BJ (cell line): ENCODE measurements around the gene NR2F1-AS1. TPM values are rescaled to one million over a fixed set of nuclear protein-coding genes. Genes with fewer than 3 reads are reported as not detected.
A peak's percentile ranks its signal among the peaks of the same experiment; 100 is the strongest.

ENCODE experiments used
- CTCF ChIA-PET: fragments of 350-600 bp; formaldehyde crosslinking; extraction: SDS; loops from one replicate; lab custom pipeline; 2021; ENCODE audit warnings: antibody characterized with exemption, inconsistent platforms; lab: Yijun Ruan, JAX
- POLR2A ChIA-PET: fragments of 300-600 bp; sonication (Branson Sonifier 250); formaldehyde crosslinking; extraction: SDS; loops from one replicate; lab custom pipeline; 2021; ENCODE audit warnings: antibody characterized with exemption; lab: Charles Lee
- DNase-seq: peaks from one replicate; pipeline ENCODE4 v3.0.0-alpha.2; 2011; ENCODE audit warnings: low read depth
- H3K27me3 ChIP-seq: 2 replicates; pipeline ENCODE4 v1.6.0; 2011; ENCODE audit warnings: low read length; ENCODE audit not compliant: control insufficient read depth, insufficient read depth
- H3K36me3 ChIP-seq: 2 replicates; pipeline ENCODE4 v1.5.1; 2011; ENCODE audit warnings: low read length; ENCODE audit not compliant: control insufficient read depth, insufficient read depth
- H3K4me3 ChIP-seq: 2 replicates; pipeline ENCODE4 v1.5.1; 2011; ENCODE audit warnings: low read depth, mild to moderate bottlenecking, control low read depth, low read length
- polyA plus RNA-seq: library from polyadenylated mRNA; depleted of rRNA; stranded (reverse); fragments of >200 nt; gene quantifications from 2 replicates; pipeline ENCODE4 v1.2.3, GENCODE V29; 2011
- TF ChIP-seq, protein P1 (sequence below): IDR thresholded peaks from 2 replicates; pipeline ENCODE4 v1.5.1; 2011; ENCODE audit warnings: low read depth, mild to moderate bottlenecking, control low read depth, inconsistent platforms, low read length, moderate library complexity; ENCODE audit not compliant: insufficient read depth

Gene NR2F1-AS1
- polyA plus RNA-seq, 1 experiment: 13.7 TPM

- Histone ChIP-seq H3K4me3 (no peak overlapping the region), H3K27me3 (no peaks in the 10 kb centered on the region), H3K36me3 (peaks cover 13% of the 10 kb centered on the region)
- ChIA-PET CTCF (interaction anchor here (0.6 kb wide), 1 partner anchor 1996 kb away, joined by 3 read pairs; no protein-coding TSS in a partner anchor), POLR2A (no interaction called here)
- DNase-seq: no peak
- TF ChIP-seq, protein P1, sequence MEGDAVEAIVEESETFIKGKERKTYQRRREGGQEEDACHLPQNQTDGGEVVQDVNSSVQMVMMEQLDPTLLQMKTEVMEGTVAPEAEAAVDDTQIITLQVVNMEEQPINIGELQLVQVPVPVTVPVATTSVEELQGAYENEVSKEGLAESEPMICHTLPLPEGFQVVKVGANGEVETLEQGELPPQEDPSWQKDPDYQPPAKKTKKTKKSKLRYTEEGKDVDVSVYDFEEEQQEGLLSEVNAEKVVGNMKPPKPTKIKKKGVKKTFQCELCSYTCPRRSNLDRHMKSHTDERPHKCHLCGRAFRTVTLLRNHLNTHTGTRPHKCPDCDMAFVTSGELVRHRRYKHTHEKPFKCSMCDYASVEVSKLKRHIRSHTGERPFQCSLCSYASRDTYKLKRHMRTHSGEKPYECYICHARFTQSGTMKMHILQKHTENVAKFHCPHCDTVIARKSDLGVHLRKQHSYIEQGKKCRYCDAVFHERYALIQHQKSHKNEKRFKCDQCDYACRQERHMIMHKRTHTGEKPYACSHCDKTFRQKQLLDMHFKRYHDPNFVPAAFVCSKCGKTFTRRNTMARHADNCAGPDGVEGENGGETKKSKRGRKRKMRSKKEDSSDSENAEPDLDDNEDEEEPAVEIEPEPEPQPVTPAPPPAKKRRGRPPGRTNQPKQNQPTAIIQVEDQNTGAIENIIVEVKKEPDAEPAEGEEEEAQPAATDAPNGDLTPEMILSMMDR: no peak
These were observed 8.3 kb upstream of the NR2F1-AS1 start for GRCh38 chr5:93589152-93589828.

- Histone ChIP-seq H3K27me3 (no peaks in the 10 kb centered on the region), H3K4me3 (0 out of 2 replicates have a peak overlapping the region, but pooled peaks have one; percentile 6), H3K36me3 (peaks cover 11% of the 10 kb centered on the region)
- POLR2A ChIA-PET: no interaction called here
- TF ChIP-seq, protein P1: no peak
- DNase-seq: no peak
- CTCF ChIA-PET: interaction anchor here (0.6 kb wide), 1 partner anchor 1995 kb away, joined by 3 read pairs; no protein-coding TSS in a partner anchor
These were observed 7.5 kb upstream of the NR2F1-AS1 start for GRCh38 chr5:93588352-93589151.

GRCh38 chr5:93587597-93588351, 6.8 kb upstream of the NR2F1-AS1 start:
- ChIA-PET CTCF (interaction anchor here (0.9 kb wide), 1 partner anchor 20 kb away, joined by 5 read pairs; no protein-coding TSS in a partner anchor), POLR2A (no interaction called here)
- DNase-seq: no peak
- H3K36me3 ChIP-seq: peaks cover 9% of the 10 kb centered on the region
- TF ChIP-seq, protein P1: no peak
- no peaks in the 10 kb centered on the region for H3K27me3 ChIP-seq
- H3K4me3 ChIP-seq: peak overlapping the region; percentile 75

DNA sequence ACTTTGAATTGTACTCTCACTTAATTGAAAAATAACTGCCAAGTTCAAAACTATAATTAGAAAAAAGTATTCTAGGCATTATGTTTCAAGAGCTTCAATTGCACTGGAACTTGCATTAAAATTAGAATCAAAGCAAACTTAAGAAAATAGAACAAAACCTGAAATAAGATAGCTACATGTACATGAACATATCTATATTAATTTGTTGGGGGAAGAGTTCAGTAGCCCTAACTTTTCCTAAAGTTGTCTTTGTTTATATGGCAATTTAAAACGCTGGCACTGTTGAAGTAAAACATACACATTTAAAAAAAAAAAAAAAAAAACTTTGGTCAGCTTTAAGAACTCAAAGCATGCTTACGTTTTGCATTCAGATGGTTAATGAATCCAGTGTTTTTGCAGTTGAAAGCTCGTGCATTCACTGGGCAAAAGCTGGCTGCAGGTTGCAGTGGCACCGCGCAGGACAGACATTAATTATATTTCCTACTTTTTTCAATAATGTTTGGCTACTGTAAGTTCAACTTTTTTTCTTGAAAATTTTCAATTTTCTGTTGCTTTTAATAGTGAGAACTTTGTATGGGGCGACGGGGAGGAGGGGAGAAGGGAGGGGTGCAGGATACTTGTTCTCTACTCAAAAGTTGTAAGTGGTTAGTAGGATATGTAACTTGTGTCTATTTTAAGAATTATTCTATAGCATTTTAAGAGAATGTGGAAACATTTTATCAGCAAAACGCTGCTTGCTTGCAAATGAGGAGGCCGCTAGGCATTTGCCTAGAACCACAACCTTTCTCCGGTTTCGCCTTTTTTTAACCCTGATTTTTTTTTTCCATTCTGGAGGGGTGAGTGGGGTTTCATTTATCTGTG, 5.9 kb upstream of the NR2F1-AS1 start:
- Histone ChIP-seq H3K36me3 (peaks cover 9% of the 10 kb centered on the region), H3K4me3 (peak overlapping the region; percentile 75), H3K27me3 (no peaks in the 10 kb centered on the region)
- TF ChIP-seq, protein P1: no peak
- DNase-seq: no peak
- ChIA-PET POLR2A (interaction anchor here (0.6 to 0.9 kb wide), 2 partner anchors 196 to 202 kb away, joined by 3 read pairs; no protein-coding TSS in a partner anchor), CTCF (interaction anchor here (0.7 to 2.0 kb wide), 3 partner anchors 9 to 20 kb away, joined by 3 to 5 read pairs (median 5); no protein-coding TSS in a partner anchor)
